ENCODE data around the gene MCMBP. TPM values are rescaled to one million over a fixed set of nuclear protein-coding genes. Genes with fewer than 3 reads are reported as not detected.
"Not testable (repeated sequence)": the region's sequence is repeated elsewhere in the genome, so short reads cannot be mapped to it uniquely, and the experiment has no call there.

The MCMBP gene
- total RNA-seq, 1 donor from 2014 or later: 30.5 TPM

DNA sequence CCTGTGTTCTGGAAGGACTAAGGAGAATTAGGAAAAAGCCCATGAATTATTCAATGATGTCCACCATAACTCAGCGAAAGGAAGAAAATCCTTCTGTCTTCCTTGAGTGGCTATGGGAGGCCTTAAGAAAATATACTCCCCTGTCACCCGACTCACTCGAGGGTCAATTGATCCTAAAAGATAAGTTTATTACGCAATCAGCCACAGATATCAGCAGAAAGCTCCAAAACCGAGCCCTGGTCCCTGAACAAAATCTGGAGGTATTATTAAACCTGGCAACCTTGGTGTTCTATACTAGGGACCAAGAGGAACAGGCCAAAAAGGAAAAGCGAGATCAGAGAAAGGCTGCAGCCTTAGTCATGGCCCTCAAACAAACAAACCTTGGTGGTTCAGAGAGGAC lies 13.4 kb upstream of the MCMBP start:
- ATAC-seq; DNase-seq (ENCODE audit: missing footprints); intact Hi-C loops (cut with DNase I): not testable (repeated sequence)

DNA sequence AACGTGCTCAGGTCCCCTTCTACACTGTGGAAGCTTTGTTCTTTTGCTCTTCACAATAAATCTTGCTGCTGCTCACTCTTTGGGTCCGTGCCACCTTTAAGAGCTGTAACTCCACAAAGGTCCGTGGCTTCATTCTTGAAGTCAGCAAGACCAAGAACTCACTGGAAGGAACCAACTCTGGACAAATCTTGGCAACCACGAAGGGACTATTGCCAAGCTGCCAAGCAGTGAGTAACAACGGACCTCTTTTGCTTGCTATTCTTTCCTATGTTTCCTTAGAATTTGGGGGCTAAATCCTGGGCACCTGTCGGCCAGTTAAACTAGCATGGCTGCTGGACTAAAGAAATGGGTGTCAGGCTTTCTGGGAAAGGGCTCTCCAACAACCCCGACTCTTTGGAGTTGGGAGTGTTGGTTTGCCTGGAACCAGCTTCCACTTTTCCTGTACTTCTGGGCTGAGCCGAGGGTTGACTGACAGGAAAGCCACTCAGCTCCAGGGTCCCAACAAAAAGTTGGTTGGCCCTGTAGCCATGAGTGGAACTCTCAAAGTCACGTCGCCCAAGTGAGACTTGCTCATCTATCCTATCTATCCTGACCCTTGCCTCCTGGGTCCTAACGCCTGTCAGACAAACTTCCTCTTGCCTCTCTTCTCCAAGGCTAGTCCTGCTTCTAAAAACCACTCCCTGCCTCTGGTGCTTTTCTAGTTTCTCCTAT lies 11.4 kb upstream of the MCMBP start:
- DNase-seq (ENCODE audit: missing footprints); ATAC-seq; intact Hi-C loops (cut with DNase I): not testable (repeated sequence)

- intact Hi-C loops (cut with DNase I): no loop called here
- DNase-seq (ENCODE audit: missing footprints) (no peak), ATAC-seq (no peak)
Measured at GRCh38 chr10:119878524-119878923, 5.9 kb upstream of the MCMBP start.

DNA sequence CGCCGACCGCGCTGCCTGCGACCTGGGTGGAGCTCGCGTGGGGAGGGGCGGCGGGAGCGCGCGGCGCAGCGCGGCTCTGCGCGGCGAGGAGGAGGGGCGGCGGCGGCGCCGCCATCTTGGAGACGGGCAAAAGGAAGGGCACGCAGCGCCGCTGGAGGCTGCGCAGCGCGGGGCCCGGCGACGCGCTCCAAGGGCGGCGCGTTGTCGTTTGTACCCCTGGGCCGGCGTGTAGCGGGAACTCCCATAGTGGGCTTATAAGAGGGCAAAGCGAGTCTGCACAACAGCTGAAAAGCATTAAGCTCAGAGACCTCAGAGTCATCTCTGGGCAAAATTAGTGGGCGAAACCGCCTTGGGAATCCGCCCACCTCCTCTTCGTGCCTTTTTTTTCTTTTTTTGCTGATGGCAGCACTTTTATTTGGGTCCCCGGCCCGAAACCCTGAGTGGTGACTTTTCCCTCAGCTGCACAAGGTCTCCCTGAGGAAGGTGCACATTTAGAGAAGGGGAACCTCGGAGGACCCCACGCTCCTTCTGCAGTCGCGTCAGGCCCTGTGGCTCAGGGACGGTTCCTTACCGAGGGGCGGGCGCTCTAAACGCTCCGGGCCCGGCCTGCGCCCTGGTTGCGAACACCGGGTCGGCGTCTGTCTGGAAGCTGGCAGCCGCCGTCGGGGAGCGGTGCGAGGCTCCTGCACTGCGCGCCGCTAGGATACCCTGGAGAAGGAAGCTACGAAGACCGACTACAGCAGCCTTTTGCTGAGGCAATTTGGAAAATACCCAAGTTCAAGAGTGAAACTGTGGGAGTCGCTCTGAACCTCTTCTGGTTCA lies 428 bp upstream of the MCMBP start:
- peak; percentile 97 for DNase-seq (ENCODE audit: missing footprints)
- intact Hi-C loops (cut with DNase I): loop anchor here (1.0 to 2.0 kb wide), 2 partner anchors 19 to 146 kb away; partner anchors contain the start of genes INPP5F and SEC23IP
- peak; percentile 99 for ATAC-seq

DNA sequence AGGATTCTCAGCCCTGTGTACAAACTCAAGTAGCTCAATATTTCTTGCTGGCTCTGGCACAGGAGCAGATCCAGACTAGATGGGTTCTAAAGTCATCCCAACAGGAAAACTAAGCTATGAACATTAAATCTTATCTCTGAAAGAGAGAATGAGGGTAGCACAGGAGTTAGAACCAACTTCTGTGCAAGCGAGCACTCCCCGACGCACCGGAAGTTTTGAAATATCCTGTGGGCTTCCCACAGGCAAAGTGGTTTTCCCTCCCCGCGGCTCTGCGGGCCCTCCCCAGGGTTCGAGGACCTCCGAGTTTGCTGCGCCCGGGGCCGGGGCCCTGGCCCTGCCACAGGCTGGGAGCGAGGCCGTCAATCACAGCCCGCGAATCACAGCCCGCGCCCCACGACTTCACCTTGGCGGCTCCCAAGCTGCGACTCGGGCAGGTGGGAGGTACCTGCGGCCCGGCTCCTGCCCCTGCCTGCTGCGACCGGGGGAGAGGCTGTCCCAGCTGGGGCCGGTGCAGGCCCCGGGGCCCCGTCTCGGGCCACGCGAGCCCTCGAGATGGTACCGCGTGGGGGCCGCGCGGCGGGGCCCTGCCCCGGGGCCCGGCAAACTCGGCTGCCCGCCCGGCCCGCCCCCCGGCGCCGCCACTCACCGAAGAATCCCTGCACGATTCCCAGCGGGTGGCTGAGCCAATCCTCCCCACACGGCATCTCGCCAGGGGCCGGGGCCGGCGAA lies 598 bp downstream of the MCMBP start:
- intact Hi-C loops (cut with DNase I): loop anchor here (1.0 to 2.0 kb wide), 2 partner anchors 20 to 145 kb away; partner anchors contain the start of genes INPP5F and SEC23IP
- peak; percentile 5 for ATAC-seq
- DNase-seq (ENCODE audit: missing footprints): peak; percentile 80

GRCh38 chr10:119869398-119869797 lies 3.2 kb downstream of the MCMBP start:
- intact Hi-C loops (cut with DNase I); ATAC-seq; DNase-seq (ENCODE audit: missing footprints): not testable (repeated sequence)

DNA sequence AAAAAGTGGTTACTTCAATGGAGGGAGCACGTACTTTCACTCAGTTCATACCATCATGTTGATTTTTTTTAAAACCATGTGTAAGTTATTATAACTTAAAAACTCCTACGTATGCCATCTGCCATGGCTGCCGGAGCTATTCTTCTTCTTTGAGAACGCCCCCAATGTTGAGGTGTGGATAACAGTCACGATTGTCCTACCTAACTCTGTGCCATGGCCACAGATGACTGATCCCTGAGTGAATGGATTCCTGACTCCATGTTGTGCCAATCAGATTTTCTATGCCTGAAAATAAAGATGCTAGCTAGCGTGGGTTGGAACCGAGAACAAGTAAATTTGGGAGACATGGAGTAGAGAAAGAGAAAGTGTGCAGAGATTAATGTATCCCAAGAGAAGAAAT lies 5.3 kb downstream of the MCMBP start:
- no peak for ATAC-seq
- no peak for DNase-seq (ENCODE audit: missing footprints)
- intact Hi-C loops (cut with DNase I): no loop called here

DNA sequence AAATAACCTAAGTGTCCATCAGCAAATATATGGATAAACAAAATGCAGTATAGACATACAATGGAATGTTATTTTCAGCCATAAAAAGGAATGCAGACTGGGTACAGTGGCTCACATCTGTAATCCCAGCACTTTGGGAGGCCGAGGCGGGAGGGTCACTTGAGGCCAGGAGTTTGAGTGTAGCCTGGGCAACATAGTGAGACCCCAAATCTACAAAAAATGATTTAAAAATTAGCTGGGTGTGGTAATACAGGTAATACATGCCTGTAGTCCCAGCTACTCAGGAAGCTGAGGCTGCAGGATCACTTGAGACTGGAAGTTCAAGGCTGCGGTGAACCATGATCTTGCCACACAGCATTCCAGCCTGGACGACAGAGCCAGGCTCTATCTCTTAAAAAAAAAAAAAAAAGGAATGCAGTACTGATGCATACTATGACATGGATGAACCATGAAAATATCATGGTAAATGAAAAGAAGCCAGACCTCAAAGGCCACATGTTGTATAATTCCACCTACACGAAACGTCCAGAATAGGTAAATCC lies 6.9 kb downstream of the MCMBP start:
- ATAC-seq (no peak), DNase-seq (ENCODE audit: missing footprints) (no peak)
- intact Hi-C loops (cut with DNase I): no loop called here

DNA sequence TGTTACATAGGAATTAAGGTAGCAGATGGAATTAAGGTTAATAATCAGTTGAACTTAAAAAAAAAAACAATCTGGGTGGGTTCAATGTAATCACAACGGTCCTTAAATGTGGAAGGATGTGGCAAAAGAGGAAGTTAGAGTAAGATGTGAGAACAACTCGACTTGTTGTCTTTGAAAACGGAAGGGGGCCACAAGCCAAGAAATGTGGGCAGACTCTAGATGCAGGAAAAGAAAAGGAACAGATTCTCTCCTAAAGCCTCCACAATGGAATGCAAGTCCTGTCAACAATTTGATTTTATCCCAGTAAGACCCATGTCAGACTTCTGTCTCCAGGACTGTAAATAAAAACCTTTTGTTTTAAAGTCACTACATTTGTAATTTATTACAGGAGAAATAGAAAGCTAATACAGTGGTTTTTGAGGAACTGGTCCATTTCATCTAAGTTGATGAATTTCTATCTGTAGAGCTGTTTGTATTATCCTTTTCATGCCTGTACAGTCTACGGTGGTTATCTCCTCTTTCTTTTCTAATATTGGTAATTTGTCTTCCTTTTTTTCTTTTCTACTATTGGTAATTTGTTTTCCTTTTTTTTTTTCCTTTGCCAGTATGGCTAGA lies 8.6 kb downstream of the MCMBP start:
- ATAC-seq (no peak), DNase-seq (ENCODE audit: missing footprints) (no peak)
- intact Hi-C loops (cut with DNase I): no loop called here

DNA sequence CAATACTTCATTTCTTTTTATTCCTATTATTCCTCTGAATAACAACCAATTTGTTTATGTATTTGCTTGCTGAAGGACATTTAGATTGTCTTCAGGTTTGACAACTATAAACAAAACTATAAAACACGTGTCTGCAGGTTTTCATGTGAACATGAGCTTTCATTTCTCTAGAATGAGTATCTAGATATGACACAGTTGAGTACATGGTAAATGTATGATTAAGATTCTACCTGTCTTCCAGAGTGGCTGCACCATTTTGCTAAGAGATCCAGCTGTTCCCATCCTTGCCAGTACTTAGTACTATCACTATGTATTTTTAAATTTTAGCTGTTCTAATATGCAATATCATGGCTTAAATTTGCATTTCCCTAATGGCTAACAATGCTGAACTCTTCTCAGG lies 10.1 kb downstream of the MCMBP start:
- intact Hi-C loops (cut with DNase I): no loop called here
- ATAC-seq (no peak), DNase-seq (ENCODE audit: missing footprints) (no peak)

DNA sequence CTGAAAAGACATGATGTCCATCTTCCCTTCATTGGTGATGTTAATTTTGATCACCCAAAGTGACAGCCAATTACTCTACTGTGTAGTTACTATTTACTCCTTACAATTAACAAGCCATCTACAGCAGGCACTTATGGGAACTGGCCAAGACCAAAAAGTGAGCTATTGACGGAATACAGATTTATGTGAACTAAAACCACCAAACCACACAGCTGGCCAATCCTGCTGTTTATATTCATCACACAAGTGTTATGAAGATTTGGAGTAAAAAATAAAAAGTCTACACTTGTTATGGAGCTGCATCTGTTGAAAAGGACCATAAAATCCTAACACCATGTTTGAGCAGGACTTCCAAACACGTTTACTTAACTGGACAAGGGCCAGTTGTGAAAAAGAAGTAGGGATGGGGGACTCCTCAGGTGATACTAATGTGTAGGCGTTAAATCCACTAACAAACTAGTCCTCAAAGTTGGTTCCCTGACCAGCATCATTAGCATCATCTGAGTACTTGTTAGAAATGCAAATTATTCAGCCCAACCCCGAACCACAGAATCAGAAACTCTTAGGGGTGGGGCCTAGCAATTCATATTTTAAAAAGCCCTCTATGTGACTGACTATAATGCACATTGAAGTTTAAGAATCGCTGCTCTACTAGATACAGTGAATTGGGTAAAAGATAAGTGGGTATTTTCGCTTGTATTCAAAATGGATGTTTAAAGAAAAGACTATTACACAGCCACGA lies 11.6 kb downstream of the MCMBP start:
- DNase-seq (ENCODE audit: missing footprints) (no peak), ATAC-seq (no peak)
- intact Hi-C loops (cut with DNase I): no loop called here

DNA sequence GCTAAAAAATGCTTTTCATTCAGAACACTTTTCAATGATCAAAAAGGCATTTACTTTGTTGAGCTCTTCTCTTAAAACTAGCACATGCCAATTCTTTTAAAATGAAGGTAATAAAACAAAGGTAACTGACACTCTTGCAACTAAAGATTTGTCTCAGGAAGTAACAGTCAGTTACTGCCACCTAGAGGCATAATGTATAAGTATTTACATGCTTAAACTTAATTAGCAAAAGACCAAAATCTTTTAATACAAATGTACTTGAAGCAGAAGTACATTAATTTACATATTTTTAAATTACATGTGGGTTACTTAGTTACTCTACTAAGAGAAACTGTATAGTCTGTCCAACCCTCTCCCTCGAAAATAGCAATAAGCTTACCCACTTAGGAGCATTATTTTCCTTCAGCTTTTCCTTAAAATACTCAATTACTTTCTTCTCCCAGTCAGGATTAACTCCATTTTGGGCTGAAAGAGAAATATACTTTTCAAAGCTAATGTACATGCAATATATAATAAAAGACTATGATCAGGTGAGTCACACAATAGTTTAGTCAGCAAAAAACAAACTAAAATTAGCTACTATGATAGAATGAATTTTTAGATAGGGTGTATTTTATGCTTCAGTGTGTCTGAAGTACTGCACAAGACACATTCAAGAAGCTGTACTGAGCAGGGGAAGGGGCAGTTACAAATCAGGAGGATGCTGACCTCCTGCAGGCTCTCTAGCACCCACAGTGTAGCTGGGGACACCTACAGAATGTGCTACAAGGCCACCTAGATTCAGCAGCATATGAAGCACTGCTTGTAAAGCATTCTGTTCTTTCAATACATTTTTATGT lies 13.0 kb downstream of the MCMBP start:
- DNase-seq (ENCODE audit: missing footprints) (no peak), ATAC-seq (no peak)
- intact Hi-C loops (cut with DNase I): loop anchor here (1.0 to 5.0 kb wide), 3 partner anchors 107 to 251 kb away; no protein-coding TSS in a partner anchor

DNA sequence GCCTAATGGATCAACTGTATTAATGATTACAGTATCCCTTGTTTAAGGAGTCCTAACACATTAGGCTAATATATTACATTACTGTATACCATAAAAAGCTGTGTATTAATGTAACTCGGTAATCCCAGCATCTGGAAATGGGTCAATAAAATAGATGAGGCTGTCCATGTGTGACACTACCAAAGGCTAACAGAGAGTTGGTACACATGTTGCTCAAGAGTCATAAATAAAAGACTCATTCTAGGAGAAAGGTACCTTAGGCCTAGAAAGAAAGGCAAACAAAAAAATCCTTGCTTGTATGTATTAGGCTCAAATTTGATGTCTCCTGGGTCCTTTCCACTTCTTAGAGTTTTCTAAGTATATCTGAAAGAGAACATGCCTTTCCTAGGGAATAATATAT lies 14.6 kb downstream of the MCMBP start:
- ATAC-seq (no peak), DNase-seq (ENCODE audit: missing footprints) (no peak)

DNA sequence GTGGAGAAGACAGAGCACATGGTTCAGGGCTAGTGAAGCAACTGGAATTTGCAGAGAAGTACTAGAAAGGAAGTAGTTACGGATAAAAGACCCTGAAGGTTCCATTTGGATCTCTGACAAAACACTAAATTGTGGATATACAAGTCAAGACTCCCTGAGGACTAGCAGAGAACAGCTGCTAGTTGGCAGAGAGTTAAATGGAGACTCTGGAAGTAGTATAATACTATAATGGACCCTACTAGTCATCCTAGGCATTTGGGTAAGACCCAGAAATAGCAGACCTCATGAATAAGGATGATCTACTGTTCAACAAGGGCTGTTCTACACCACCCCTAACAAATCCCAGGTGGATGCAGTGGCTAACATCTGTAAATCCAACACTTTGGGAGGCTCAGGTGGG lies 19.1 kb downstream of the MCMBP start:
- intact Hi-C loops (cut with DNase I): no loop called here
- DNase-seq (ENCODE audit: missing footprints): no peak
- ATAC-seq: no peak

More for the DNA sequence above, 14.6 kb downstream of the MCMBP start:
- intact Hi-C loops (cut with DNase I): loop anchor here (2.0 to 5.0 kb wide), 2 partner anchors 106 to 249 kb away; no protein-coding TSS in a partner anchor

DNA sequence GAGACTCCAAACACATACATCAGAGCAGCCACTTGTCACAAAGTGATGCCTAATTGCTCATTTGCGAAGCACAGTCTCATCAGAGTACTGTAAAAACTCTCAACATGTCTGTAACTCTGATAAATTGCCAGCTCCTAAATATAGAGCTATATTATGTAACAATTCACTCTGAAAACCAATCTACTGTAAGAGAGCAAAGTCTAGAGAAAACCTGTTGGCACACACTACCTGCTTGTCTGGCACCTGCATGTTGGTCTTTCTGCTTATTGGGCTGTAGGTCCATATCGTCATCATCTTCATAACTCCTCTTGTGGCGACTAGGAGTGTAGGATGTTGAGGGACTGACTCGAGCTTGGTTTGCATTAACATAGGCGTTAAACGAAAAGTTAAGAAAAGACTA lies 19.8 kb downstream of the MCMBP start:
- intact Hi-C loops (cut with DNase I): no loop called here
- ATAC-seq (no peak), DNase-seq (ENCODE audit: missing footprints) (no peak)

GRCh38 chr10:119852277-119852676 lies 20.4 kb downstream of the MCMBP start:
- ATAC-seq: no peak
- intact Hi-C loops (cut with DNase I): no loop called here
- DNase-seq (ENCODE audit: missing footprints): no peak

DNA sequence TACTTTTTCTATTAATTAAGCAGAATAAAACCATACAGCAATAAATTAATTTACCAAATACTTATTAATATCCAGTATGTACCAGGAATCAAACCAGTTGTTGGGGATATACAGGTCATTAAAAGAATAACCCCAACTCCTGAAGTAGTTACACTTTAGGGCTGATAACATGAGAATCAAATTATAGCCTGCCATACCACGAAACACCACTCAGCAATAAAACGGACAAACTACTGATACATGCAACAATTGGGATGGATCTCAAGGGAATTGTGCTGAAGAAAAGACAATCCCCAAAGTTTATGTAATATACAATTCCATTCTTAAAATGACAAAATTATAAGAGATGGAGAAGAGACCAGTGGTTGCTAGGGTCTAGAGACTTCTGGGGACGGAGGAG lies 22.7 kb downstream of the MCMBP start:
- no peak for DNase-seq (ENCODE audit: missing footprints)
- ATAC-seq: no peak
- intact Hi-C loops (cut with DNase I): no loop called here

All from Right ventricle myocardium inferior (tissue), 1 donor.